ENCODE results near the gene AGTRAP.

DNA sequence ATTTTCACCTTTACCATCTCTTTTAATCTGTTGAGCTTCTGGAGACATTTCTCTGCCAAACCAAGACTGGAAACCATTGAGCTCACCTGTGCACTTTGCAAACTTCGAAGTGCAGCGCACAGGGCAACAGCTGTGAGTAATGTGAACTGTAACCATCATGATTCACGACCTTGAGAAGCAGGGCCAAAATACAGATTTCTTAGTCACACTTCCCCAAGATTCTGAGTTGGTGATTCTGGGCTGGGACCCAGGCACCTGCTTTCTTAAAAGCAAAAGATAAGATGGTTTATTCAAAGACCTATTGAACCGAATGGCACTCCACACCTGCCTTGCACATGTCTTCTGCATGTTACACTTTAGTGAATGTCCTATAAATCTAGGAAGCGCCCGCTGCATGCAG lies 10.2 kb downstream of the AGTRAP start:
- TF ChIP-seq, protein P1, sequence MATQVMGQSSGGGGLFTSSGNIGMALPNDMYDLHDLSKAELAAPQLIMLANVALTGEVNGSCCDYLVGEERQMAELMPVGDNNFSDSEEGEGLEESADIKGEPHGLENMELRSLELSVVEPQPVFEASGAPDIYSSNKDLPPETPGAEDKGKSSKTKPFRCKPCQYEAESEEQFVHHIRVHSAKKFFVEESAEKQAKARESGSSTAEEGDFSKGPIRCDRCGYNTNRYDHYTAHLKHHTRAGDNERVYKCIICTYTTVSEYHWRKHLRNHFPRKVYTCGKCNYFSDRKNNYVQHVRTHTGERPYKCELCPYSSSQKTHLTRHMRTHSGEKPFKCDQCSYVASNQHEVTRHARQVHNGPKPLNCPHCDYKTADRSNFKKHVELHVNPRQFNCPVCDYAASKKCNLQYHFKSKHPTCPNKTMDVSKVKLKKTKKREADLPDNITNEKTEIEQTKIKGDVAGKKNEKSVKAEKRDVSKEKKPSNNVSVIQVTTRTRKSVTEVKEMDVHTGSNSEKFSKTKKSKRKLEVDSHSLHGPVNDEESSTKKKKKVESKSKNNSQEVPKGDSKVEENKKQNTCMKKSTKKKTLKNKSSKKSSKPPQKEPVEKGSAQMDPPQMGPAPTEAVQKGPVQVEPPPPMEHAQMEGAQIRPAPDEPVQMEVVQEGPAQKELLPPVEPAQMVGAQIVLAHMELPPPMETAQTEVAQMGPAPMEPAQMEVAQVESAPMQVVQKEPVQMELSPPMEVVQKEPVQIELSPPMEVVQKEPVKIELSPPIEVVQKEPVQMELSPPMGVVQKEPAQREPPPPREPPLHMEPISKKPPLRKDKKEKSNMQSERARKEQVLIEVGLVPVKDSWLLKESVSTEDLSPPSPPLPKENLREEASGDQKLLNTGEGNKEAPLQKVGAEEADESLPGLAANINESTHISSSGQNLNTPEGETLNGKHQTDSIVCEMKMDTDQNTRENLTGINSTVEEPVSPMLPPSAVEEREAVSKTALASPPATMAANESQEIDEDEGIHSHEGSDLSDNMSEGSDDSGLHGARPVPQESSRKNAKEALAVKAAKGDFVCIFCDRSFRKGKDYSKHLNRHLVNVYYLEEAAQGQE (IDR thresholded peaks at IDR 0.05; ENCODE audit: insufficient read depth in 1 of 2, low read depth in 2 of 2, low read length in 2 of 2): no peak
- TF ChIP-seq POLR2AphosphoS5 (IDR thresholded peaks at IDR 0.05; ENCODE audit: low read depth, low read length) (no peak), SIN3A (IDR thresholded peaks at IDR 0.05; ENCODE audit: borderline replicate concordance, insufficient read depth, low read length) (no peak), TAF1 (IDR thresholded peaks at IDR 0.05; ENCODE audit: borderline replicate concordance, insufficient read depth, low read length) (no peak), FOXP2 (optimal IDR thresholded peaks at IDR 0.05; ENCODE audit: borderline replicate concordance, extremely low read depth, extremely low read length, insufficient read depth) (no peak)

Measured in PFSK-1 (cell line).